Cardiac muscle cell (in vitro differentiated cells and primary cell): ENCODE data around the gene ASXL2. TPM values are rescaled to one million over a fixed set of nuclear protein-coding genes. Genes with fewer than 3 reads are reported as not detected.

Experiments used
- DNase-seq, 2 donors: peaks; one replicate each; pipeline versions ENCODE4 v3.0.0 to v3.0.0-alpha.2; 2010 to 2017; ENCODE audit warnings: low read depth in 1 of 2, low spot score in 1 of 2
- H3K27ac ChIP-seq: fragments of 200-600 bp; sonication (generic); 2 replicates; pipeline ENCODE4 v1.5.1; 2016
- H3K27me3 ChIP-seq: fragments of 200-600 bp; sonication (generic); 2 replicates; pipeline ENCODE4 v1.6.0; 2016; ENCODE audit warnings: control low read depth
- H3K36me3 ChIP-seq: fragments of 200-600 bp; sonication (generic); 2 replicates; pipeline ENCODE4 v1.5.1; 2016; ENCODE audit warnings: control low read depth
- H3K4me1 ChIP-seq: fragments of 200-600 bp; sonication (generic); 2 replicates; pipeline ENCODE4 v1.8.1; 2017; ENCODE audit warnings: low read depth, mild to moderate bottlenecking, mixed run types
- H3K4me3 ChIP-seq: fragments of 200-600 bp; sonication (generic); 2 replicates; pipeline ENCODE4 v1.5.1; 2016; ENCODE audit warnings: mild to moderate bottlenecking
- H3K9me3 ChIP-seq: fragments of 200-600 bp; sonication (generic); 2 replicates; pipeline ENCODE4 v1.5.1; 2017; ENCODE audit warnings: low read depth, mild to moderate bottlenecking, control low read depth
- polyA plus RNA-seq: library from polyadenylated mRNA; unstranded; fragments of >200 nt; fragmentation: Nextera tagmentation; extraction: Ambion mirVana; gene quantifications from 2 replicates; pipeline ENCODE4 v1.2.1, GENCODE V29; 2016
- total RNA-seq: library from RNA; depleted of rRNA; stranded (reverse); fragments of >200 nt; gene quantifications from 2 replicates; pipeline ENCODE4 v1.2.3, GENCODE V29; 2016
- TF ChIP-seq, protein P1 (sequence below): IDR thresholded peaks from 2 replicates; pipeline ENCODE4 v1.5.1; 2012; ENCODE audit warnings: low read depth, mild to moderate bottlenecking, low read length

ASXL2 gene
- total and polyA plus RNA-seq, 2 experiments from 2014 or later, result 5.3 to 14.7 TPM

GRCh38 chr2:25742501-25742900 lies 135.8 kb downstream of the ASXL2 start:
- no peak overlapping the region for H3K27ac ChIP-seq

DNA sequence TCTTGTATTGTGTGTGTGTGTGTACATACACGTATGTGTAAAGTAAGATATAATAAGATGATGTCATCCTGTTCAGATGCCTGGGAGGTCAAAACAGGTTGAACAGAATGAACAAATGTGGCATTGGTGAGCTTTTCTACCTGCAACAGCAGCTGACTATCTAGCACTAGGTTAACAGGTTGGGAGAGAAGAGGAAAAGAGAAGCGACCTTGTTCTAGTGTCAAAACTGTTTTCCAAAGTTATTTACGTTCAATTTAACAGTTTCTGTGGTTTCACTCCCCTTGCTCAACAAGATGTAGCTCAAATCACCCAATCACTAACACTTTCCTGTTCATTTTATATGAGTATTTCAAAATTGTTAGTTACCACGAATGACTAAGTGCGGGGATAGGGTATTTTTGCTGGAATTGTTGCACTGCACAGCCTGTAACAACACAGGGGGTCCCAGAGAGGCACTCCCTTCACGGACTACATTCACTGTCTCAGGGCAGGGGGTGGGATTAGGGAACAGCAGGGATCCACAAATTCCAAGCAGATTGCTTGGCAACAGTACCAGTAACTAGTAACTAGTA lies 137.4 kb downstream of the ASXL2 start:
- TF ChIP-seq, protein P1, sequence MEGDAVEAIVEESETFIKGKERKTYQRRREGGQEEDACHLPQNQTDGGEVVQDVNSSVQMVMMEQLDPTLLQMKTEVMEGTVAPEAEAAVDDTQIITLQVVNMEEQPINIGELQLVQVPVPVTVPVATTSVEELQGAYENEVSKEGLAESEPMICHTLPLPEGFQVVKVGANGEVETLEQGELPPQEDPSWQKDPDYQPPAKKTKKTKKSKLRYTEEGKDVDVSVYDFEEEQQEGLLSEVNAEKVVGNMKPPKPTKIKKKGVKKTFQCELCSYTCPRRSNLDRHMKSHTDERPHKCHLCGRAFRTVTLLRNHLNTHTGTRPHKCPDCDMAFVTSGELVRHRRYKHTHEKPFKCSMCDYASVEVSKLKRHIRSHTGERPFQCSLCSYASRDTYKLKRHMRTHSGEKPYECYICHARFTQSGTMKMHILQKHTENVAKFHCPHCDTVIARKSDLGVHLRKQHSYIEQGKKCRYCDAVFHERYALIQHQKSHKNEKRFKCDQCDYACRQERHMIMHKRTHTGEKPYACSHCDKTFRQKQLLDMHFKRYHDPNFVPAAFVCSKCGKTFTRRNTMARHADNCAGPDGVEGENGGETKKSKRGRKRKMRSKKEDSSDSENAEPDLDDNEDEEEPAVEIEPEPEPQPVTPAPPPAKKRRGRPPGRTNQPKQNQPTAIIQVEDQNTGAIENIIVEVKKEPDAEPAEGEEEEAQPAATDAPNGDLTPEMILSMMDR, result no peak
- Histone ChIP-seq H3K27ac (no peak overlapping the region), H3K9me3 (no peaks in the 10 kb centered on the region), H3K4me1 (peaks cover 18% of the 10 kb centered on the region), H3K27me3 (no peaks in the 10 kb centered on the region), H3K4me3 (no peak overlapping the region), H3K36me3 (no peaks in the 10 kb centered on the region)
- DNase-seq, result peak in 1 of 2 donors; percentile 48

More at GRCh38 chr2:25742501-25742900, 135.8 kb downstream of the ASXL2 start:
- Histone ChIP-seq H3K4me3 (no peak overlapping the region), H3K9me3 (no peaks in the 10 kb centered on the region), H3K27me3 (no peaks in the 10 kb centered on the region), H3K36me3 (no peaks in the 10 kb centered on the region), H3K4me1 (peaks cover 18% of the 10 kb centered on the region)
- no peak for DNase-seq
- TF ChIP-seq, protein P1, result no peak

- TF ChIP-seq, protein P1, result no peak
- no peak overlapping the region for H3K4me3 ChIP-seq
- H3K4me1 ChIP-seq, result peaks cover 18% of the 10 kb centered on the region
- no peaks in the 10 kb centered on the region for H3K36me3 ChIP-seq
- peak overlapping the region; percentile 55 for H3K27ac ChIP-seq
- H3K27me3 ChIP-seq, result no peaks in the 10 kb centered on the region
- no peaks in the 10 kb centered on the region for H3K9me3 ChIP-seq
- DNase-seq, result no peak
Observed at GRCh38 chr2:25738383-25739343, 139.6 kb downstream of the ASXL2 start.

GRCh38 chr2:25736899-25737515 lies 141.3 kb downstream of the ASXL2 start:
- Histone ChIP-seq H3K36me3 (no peaks in the 10 kb centered on the region), H3K27me3 (no peaks in the 10 kb centered on the region), H3K9me3 (no peaks in the 10 kb centered on the region), H3K27ac (no peak overlapping the region), H3K4me1 (peaks cover 18% of the 10 kb centered on the region), H3K4me3 (no peak overlapping the region)
- no peak for DNase-seq
- TF ChIP-seq, protein P1, result no peak

DNA sequence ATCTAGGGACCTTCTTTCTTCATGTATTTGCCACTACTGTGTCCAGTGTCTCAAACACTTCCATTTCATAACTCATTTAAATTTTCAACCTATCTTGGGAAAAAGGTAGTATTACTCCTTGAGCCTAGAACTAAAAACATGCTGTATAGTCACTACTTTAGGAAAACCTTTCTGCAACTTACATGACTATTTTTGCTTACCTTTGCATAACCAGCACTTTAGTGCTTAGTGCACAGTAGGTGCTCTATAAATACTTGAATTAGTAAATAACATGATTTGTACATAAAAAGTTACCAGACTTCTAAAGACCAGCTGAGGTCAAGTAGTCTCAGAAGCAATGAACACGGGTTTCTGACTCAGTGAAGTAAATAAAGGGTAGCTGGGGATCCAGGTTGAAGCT lies 142.5 kb downstream of the ASXL2 start:
- H3K4me1 ChIP-seq, result peaks cover 18% of the 10 kb centered on the region
- no peak overlapping the region for H3K4me3 ChIP-seq
- H3K27ac ChIP-seq, result no peak overlapping the region
- TF ChIP-seq, protein P1, result no peak
- no peaks in the 10 kb centered on the region for H3K27me3 ChIP-seq
- H3K36me3 ChIP-seq, result no peaks in the 10 kb centered on the region
- no peak for DNase-seq
- H3K9me3 ChIP-seq, result no peaks in the 10 kb centered on the region
